A549 (cell line): Measurements from ENCODE around the gene VIPR1. TPM values are rescaled to one million over a fixed set of nuclear protein-coding genes. Genes with fewer than 3 reads are reported as not detected.

Source experiments
- ATAC-seq, 2 experiments: fragments of 200-7000 bp in 1 of 2; fragments of >200 bp in 1 of 2; cut with Nextera tagmentation in 1 of 2; cut with Tn5 transposase in 1 of 2; 3 replicates each; pipeline versions ENCODE4 v1.8.0 to v1.9.1; 2018 to 2020; ENCODE audit warnings: mild to moderate bottlenecking in 1 of 2, moderate library complexity in 1 of 2
- CTCF ChIA-PET: fragments of 300-600 bp; sonication (Branson Sonifier 250); formaldehyde crosslinking; extraction: SDS; loops from one replicate; lab custom pipeline; 2021; ENCODE audit warnings: antibody characterized with exemption, inconsistent platforms; lab: Yijun Ruan, JAX
- POLR2A ChIA-PET: fragments of 350-600 bp; formaldehyde crosslinking; extraction: SDS; loops from one replicate; lab custom pipeline; 2021; ENCODE audit warnings: antibody characterized with exemption, inconsistent platforms; lab: Yijun Ruan, JAX
- DNase-seq, 2 experiments: peaks; one replicate each; pipeline versions ENCODE4 v3.0.0 to v3.0.0-alpha.2; 2011 to 2016; ENCODE audit warnings: low read depth in 1 of 2, low spot score in 1 of 2
- FAIRE-seq: peaks from 2 replicates; lab custom pipeline; 2011; peaks lifted over from hg19 to GRCh38; lab: Jason Lieb, UNC
- H3K27ac ChIP-seq, 2 experiments: fragments of >200 bp; sonication (Bioruptor Twin); formaldehyde crosslinking; 3 replicates each; pipeline ENCODE4 v1.5.1; 2016 to 2017
- H3K4me1 ChIP-seq: fragments of >200 bp; sonication (Bioruptor Twin); formaldehyde crosslinking; 3 replicates; pipeline ENCODE4 v1.6.1; 2016
- H3K4me2 ChIP-seq: fragments of >200 bp; sonication (Bioruptor Twin); formaldehyde crosslinking; 3 replicates; pipeline ENCODE4 v1.6.1; 2016
- H3K4me3 ChIP-seq: fragments of >200 bp; sonication (Bioruptor Twin); formaldehyde crosslinking; 3 replicates; pipeline ENCODE4 v1.5.1; 2016
- H3K9me3 ChIP-seq: fragments of >200 bp; sonication (Bioruptor Twin); formaldehyde crosslinking; 3 replicates; pipeline ENCODE4 v1.6.1; 2016
- BHLHE40 ChIP-seq: IDR thresholded peaks from 2 replicates; pipeline ENCODE4 v1.6.1; 2012; ENCODE audit warnings: low read depth, low read length, inconsistent platforms
- CBX8 ChIP-seq: fragments of 200-600 bp; sonication (generic); IDR thresholded peaks from 2 replicates; pipeline ENCODE4 v1.6.1; 2016
- CEBPB ChIP-seq, 2 experiments: fragments of >200 bp in 1 of 2; sonication (Bioruptor Twin) in 1 of 2; formaldehyde crosslinking in 1 of 2; IDR thresholded peaks; 2 replicates each; pipeline ENCODE4 v1.6.1; 2012 to 2016
- E2F6 ChIP-seq: IDR thresholded peaks from 2 replicates; pipeline ENCODE4 v1.6.1; 2012; ENCODE audit warnings: low read depth, borderline replicate concordance
- EHF ChIP-seq: fragments of 250-450 bp; sonication (Bioruptor Pico); IDR thresholded peaks from 2 replicates; pipeline ENCODE4 v1.5.0; 2020; ENCODE audit warnings: mild to moderate bottlenecking
- ESRRA ChIP-seq: fragments of 150-350 bp; IDR thresholded peaks from 2 replicates; pipeline ENCODE4 v1.6.1; 2014; ENCODE audit warnings: mild to moderate bottlenecking, low read length, borderline replicate concordance
- FOSL2 ChIP-seq, 2 experiments: fragments of 450-650 bp in 1 of 2; fragments of >200 bp in 1 of 2; sonication (Bioruptor Twin) in 1 of 2; formaldehyde crosslinking; IDR thresholded peaks; 2 replicates each; pipeline versions ENCODE4 v1.5.0 to v1.6.1; 2016 to 2020; ENCODE audit warnings: mild to moderate bottlenecking in 1 of 2, moderate library complexity in 1 of 2
- FOXS1 ChIP-seq: fragments of 250-450 bp; sonication (Bioruptor Pico); IDR thresholded peaks from 2 replicates; pipeline ENCODE4 v1.5.0; 2020; ENCODE audit warnings: mild to moderate bottlenecking, moderate library complexity
- GATA3 ChIP-seq: IDR thresholded peaks from 2 replicates; pipeline ENCODE4 v1.6.1; 2012; ENCODE audit warnings: borderline replicate concordance
- HDAC2 ChIP-seq: fragments of 200-600 bp; sonication (generic); IDR thresholded peaks from 2 replicates; pipeline ENCODE4 v1.6.1; 2016
- HES2 ChIP-seq: fragments of >200 bp; sonication (Bioruptor Twin); formaldehyde crosslinking; IDR thresholded peaks from 2 replicates; pipeline ENCODE4 v1.6.1; 2016
- HEYL ChIP-seq: fragments of 250-450 bp; sonication (Bioruptor Pico); IDR thresholded peaks from 2 replicates; pipeline ENCODE4 v1.8.0; 2021; ENCODE audit warnings: mild to moderate bottlenecking, moderate library complexity
- HMGXB4 ChIP-seq: fragments of 250-450 bp; sonication (Bioruptor Pico); IDR thresholded peaks from 2 replicates; pipeline ENCODE4 v1.5.0; 2021; ENCODE audit warnings: mild to moderate bottlenecking, moderate library complexity, borderline replicate concordance
- HOXA7 ChIP-seq: fragments of 250-450 bp; sonication (Bioruptor Pico); IDR thresholded peaks from 2 replicates; pipeline ENCODE4 v1.5.0; 2020; ENCODE audit warnings: mild to moderate bottlenecking, moderate library complexity
- HOXB13 ChIP-seq: fragments of 250-450 bp; sonication (Bioruptor Pico); IDR thresholded peaks from 2 replicates; pipeline ENCODE4 v1.5.0; 2020; ENCODE audit warnings: low read depth, mild to moderate bottlenecking, moderate library complexity
- MAFK ChIP-seq: fragments of 450-650 bp; IDR thresholded peaks from 2 replicates; pipeline ENCODE4 v1.6.1; 2014; ENCODE audit not compliant: partially characterized antibody
- MAX ChIP-seq: IDR thresholded peaks from 2 replicates; pipeline ENCODE4 v1.6.1; 2012
- MAZ ChIP-seq: fragments of 150-350 bp; IDR thresholded peaks from 2 replicates; pipeline ENCODE4 v1.6.1; 2014; ENCODE audit warnings: antibody characterized with exemption, low read depth, low read length, borderline replicate concordance
- NR3C1 ChIP-seq: fragments of >200 bp; sonication (Bioruptor Twin); formaldehyde crosslinking; IDR thresholded peaks from 3 replicates; pipeline ENCODE4 v1.6.1; 2017
- PHF8 ChIP-seq: fragments of 200-600 bp; sonication (generic); IDR thresholded peaks from 2 replicates; pipeline ENCODE4 v1.6.1; 2016; ENCODE audit warnings: low read depth, mild to moderate bottlenecking, antibody characterized with exemption, moderate library complexity, borderline replicate concordance
- POLR2AphosphoS2 ChIP-seq: conservative IDR thresholded peaks from 2 replicates; pipeline ENCODE4 v1.6.1; 2012; ENCODE audit warnings: low read length, improper control_type of control experiment, inconsistent platforms
- ZC3H11A ChIP-seq: fragments of 450-650 bp; IDR thresholded peaks from 2 replicates; pipeline ENCODE4 v1.6.1; 2014; ENCODE audit warnings: antibody characterized with exemption, mild to moderate bottlenecking
- ZSCAN20 ChIP-seq: fragments of 250-450 bp; sonication (Bioruptor Pico); IDR thresholded peaks from 2 replicates; pipeline ENCODE4 v1.8.0; 2022; ENCODE audit warnings: mild to moderate bottlenecking, moderate library complexity
- WGBS: methylation state at CpG from one replicate; pipeline ENCODE4 v1.1.6; 2017; ENCODE audit errors: missing lambda C conversion rate; 5-methylcytosine and 5-hydroxymethylcytosine counted together
- polyA plus RNA-seq, 4 experiments: library from polyadenylated mRNA; depleted of rRNA in 3 of 4; stranded (reverse); fragments of >200 nt; fragmentation: RNase III in 1 of 4; extraction: RNeasy Plus Mini Kit Qiagen cat#74134 plus additional on column Dnase treatment in 1 of 4; gene quantifications; 2 replicates in 3 of 4; 3 replicates in 1 of 4; pipeline ENCODE4 v1.2.3, GENCODE V29; 2011 to 2017
- TF ChIP-seq, protein P1 (sequence below): fragments of 450-650 bp; IDR thresholded peaks from 2 replicates; pipeline ENCODE4 v1.6.1; 2014; ENCODE audit warnings: antibody characterized with exemption

VIPR1 gene
- polyA plus RNA-seq, 2 of the 4 experiments (the other 2 are of a cell fraction) = 0.26 to 0.80 TPM

GRCh38 chr3:42514876-42515275 is 12.4 kb downstream of the VIPR1 start:
- DNase-seq = no peak
- POLR2A ChIA-PET = no interaction called here
- H3K4me1 ChIP-seq = no peaks in the 10 kb centered on the region
- ATAC-seq = no peak
- FAIRE-seq = no peak
- TF ChIP-seq HMGXB4 (CRISPR knock-in tag) (no peak), FOSL2 (IDR thresholded peaks at IDR 0.05) (no peak), FOSL2 (CRISPR knock-in tag; IDR thresholded peaks at IDR 0.05) (no peak), BHLHE40 (no peak), ZC3H11A (no peak), HDAC2 (no peak), MAFK (no peak), E2F6 (no peak), ESRRA (no peak), POLR2AphosphoS2 (no peak)
- H3K9me3 ChIP-seq = no peaks in the 10 kb centered on the region
- H3K27ac ChIP-seq = no peak overlapping the region
- WGBS = 87% methylated on average over 4 of the region's 4 CpGs
- CTCF ChIA-PET = interaction anchor here (0.5 to 1.1 kb wide), 2 partner anchors 10 to 11 kb away, joined by 3 read pairs; no protein-coding TSS in a partner anchor
- no peak overlapping the region for H3K4me3 ChIP-seq
- H3K4me2 ChIP-seq = no peak overlapping the region

- Histone ChIP-seq H3K9me3 (no peaks in the 10 kb centered on the region), H3K4me1 (no peaks in the 10 kb centered on the region), H3K4me2 (no peak overlapping the region), H3K4me3 (no peak overlapping the region), H3K27ac (no peak overlapping the region)
- TF ChIP-seq CEBPB (IDR thresholded peaks at IDR 0.05) = no peak
- TF ChIP-seq ZC3H11A = no peak
- no peak for TF ChIP-seq BHLHE40
- TF ChIP-seq MAX = no peak
- TF ChIP-seq, protein P1, sequence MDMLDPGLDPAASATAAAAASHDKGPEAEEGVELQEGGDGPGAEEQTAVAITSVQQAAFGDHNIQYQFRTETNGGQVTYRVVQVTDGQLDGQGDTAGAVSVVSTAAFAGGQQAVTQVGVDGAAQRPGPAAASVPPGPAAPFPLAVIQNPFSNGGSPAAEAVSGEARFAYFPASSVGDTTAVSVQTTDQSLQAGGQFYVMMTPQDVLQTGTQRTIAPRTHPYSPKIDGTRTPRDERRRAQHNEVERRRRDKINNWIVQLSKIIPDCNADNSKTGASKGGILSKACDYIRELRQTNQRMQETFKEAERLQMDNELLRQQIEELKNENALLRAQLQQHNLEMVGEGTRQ = no peak
- no peak for TF ChIP-seq ZSCAN20 (CRISPR knock-in tag)
- TF ChIP-seq FOXS1 (CRISPR knock-in tag) = no peak
- no peak for TF ChIP-seq HES2
- TF ChIP-seq PHF8 = no peak
- TF ChIP-seq POLR2AphosphoS2 = no peak
- TF ChIP-seq E2F6 = no peak
- no peak for TF ChIP-seq HOXA7
- TF ChIP-seq HOXB13 (CRISPR knock-in tag) = no peak
- no peak for TF ChIP-seq GATA3
- TF ChIP-seq MAZ = no peak
- TF ChIP-seq HEYL (CRISPR knock-in tag) = no peak
- TF ChIP-seq NR3C1 = no peak
- no peak for TF ChIP-seq MAFK
- TF ChIP-seq CBX8 = no peak
- no peak for TF ChIP-seq EHF
- CTCF ChIA-PET = interaction anchor here (0.5 kb wide), 1 partner anchor 11 kb away, joined by 3 read pairs; no protein-coding TSS in a partner anchor
- DNase-seq (no peak), ATAC-seq (no peak; a peak in 1 of 6 replicates), FAIRE-seq (no peak)
- whole genome bisulfite sequencing = 67% methylated on average over 3 of the region's 12 CpGs
- POLR2A ChIA-PET = no interaction called here
These were observed 13.0 kb downstream of the VIPR1 start for GRCh38 chr3:42515391-42515916.
